GM21576 (cell line): ENCODE measurements around the gene SUMO2.

Experiments used
- ATAC-seq: cut with Tn5 transposase; IDR thresholded peaks from one replicate; pipeline ENCODE4 v1.9.1; 2021; ENCODE audit warnings: mild to moderate bottlenecking, moderate library complexity; ENCODE audit not compliant: unreplicated experiment

Gene SUMO2

DNA sequence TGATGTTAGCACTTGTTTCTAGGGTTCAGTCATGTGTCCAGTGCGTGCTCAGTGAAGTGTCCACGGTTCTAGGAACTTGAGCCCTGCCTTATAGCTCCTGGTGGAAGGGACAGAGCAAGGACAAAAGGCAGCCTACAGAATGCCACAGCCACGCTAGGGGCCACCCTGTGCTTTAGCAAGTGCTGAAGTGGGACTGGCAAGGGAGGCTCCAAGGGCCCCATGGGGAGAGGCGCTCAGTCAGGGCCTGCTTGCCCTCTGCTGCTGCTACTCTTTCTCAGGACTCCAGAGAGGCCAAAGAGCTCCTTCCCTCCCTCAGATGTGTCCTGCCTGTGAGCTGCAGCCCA lies 58.0 kb downstream of the SUMO2 start:
- no peak for ATAC-seq

DNA sequence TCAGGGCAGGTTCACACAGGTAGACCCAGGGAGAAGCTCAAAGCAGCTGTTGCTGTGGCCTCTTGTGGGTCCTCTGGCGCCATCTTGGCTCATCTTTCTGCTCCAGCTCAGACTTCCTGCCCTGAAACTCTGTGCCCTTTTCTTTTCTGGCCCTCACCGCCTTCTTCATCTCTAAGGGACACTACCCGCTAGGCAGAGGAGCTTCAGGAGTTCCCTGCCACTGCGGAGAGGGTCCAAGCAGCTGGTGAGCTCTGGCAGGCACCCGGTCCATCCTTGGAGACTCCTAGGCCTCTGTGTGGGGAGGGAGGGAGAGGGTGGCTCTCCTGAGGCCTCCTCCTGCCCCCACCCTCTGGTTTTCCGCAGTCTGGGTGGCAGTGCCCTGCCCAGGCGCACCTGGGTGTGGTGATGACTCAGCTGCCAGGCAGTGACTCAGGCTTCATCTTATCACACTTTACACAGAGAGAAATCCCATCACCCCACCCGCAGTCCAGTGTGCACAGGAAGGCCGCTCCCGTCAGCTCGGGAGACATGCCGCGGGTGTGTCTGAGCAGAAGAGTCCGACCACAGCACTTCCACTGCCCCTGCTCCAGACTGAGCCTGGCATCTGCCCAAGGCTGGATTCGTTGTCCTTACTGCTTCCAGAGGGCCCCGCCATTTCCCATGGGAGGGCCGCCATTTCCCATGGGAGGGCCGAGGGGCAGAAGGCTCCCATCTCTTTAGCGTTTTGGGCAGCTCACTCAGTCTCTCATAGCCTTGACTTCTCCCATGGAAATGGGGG lies 58.5 kb downstream of the SUMO2 start:
- ATAC-seq, result no peak

DNA sequence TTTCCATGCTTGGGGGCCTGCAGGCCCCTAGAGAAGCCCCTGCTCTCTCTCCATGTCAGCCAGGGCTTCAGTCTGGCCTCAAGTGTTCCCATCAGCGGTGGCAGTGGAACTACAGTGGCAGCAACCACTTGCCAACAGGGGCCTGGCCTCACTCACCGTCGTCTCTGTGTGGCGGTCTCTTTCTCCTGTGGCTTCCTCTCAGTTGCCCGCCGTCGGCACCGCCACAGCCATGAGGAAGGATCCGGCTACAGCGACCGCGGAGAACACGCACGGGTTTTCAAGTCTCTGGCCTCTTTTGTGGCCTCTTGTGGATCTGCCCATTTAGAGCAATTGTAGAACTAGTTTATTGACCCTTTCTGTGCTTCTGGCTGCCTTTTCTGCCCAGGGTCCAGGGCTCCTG lies 64.5 kb downstream of the SUMO2 start:
- no peak for ATAC-seq

DNA sequence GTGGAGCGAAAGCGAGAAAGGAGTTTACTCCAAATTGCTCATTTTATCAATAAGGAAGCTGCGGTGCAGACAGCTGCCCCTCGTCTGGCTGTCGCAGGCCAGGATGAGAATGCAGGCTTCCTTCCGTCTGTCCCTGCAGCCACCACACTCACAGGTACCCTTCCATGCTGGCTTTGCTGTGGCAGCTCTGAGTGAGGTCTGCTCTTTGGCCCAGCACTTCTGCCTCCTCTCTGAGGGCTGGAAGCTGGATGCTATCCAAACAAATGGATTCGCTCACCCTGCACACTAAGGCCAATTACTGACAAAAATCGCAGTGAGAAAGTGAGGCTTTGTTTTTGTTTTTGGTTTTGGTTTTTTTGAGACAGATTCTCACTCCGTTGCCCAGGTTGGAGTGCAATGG lies 66.0 kb downstream of the SUMO2 start:
- no peak for ATAC-seq
